HUES64 (cell line): ENCODE data around the gene CLDN2.
"Not testable (repeated sequence)": the region's sequence is repeated elsewhere in the genome, so short reads cannot be mapped to it uniquely, and the experiment has no call there.

Experiments
- H3K27ac ChIP-seq: 2 replicates; pipeline ENCODE4 v1.7.0; 2013; ENCODE audit warnings: low read depth, low read length, inconsistent platforms
- H3K27me3 ChIP-seq: 2 replicates; pipeline ENCODE4 v1.6.1; 2013; ENCODE audit warnings: mild to moderate bottlenecking, low read length; ENCODE audit not compliant: insufficient read depth
- H3K36me3 ChIP-seq: 2 replicates; pipeline ENCODE4 v1.6.1; 2013; ENCODE audit warnings: mild to moderate bottlenecking, low read length; ENCODE audit not compliant: insufficient read depth
- H3K4me1 ChIP-seq: 2 replicates; pipeline ENCODE4 v1.6.1; 2013; ENCODE audit warnings: mild to moderate bottlenecking, low read length, moderate library complexity; ENCODE audit not compliant: insufficient read depth
- H3K4me3 ChIP-seq: 2 replicates; pipeline ENCODE4 v1.5.1; 2013; ENCODE audit warnings: mild to moderate bottlenecking, low read length, moderate library complexity
- H3K9ac ChIP-seq: 2 replicates; pipeline ENCODE4 v1.6.1; 2013; ENCODE audit warnings: mild to moderate bottlenecking, low read depth, low read length
- H3K9me3 ChIP-seq: 2 replicates; pipeline ENCODE4 v1.6.1; 2013; ENCODE audit warnings: low read depth, low read length; ENCODE audit not compliant: insufficient read depth
- WGBS: fragments of 150-250, 120-280 bp; methylation state at CpG from one replicate; pipeline ENCODE4 v1.1.7; 2013; ENCODE audit warnings: missing lambda C conversion rate; 5-methylcytosine and 5-hydroxymethylcytosine counted together

The CLDN2 gene

GRCh38 chrX:106963111-106963510, 42.9 kb downstream of the CLDN2 start:
- H3K4me3 ChIP-seq, result no peak overlapping the region
- no peaks in the 10 kb centered on the region for H3K4me1 ChIP-seq
- no peak overlapping the region for H3K27ac ChIP-seq
- H3K27me3 ChIP-seq, result no peaks in the 10 kb centered on the region
- no peak overlapping the region for H3K9ac ChIP-seq
- peaks cover 3% of the 10 kb centered on the region; the same call in 1 of the 2 replicates for H3K36me3 ChIP-seq
- H3K9me3 ChIP-seq, result no peaks in the 10 kb centered on the region

- Histone ChIP-seq H3K9ac (no peak overlapping the region), H3K27me3 (no peaks in the 10 kb centered on the region), H3K27ac (no peak overlapping the region), H3K4me3 (no peak overlapping the region), H3K9me3 (no peaks in the 10 kb centered on the region), H3K4me1 (no peaks in the 10 kb centered on the region), H3K36me3 (peaks cover 3% of the 10 kb centered on the region; the same call in 1 of the 2 replicates)
- 84% methylated on average over 1 of the region's 1 CpG for WGBS
Measured at GRCh38 chrX:106964290-106964689, 44.1 kb downstream of the CLDN2 start.

- not testable (repeated sequence) for H3K9ac ChIP-seq, H3K4me1 ChIP-seq, H3K4me3 ChIP-seq, H3K27me3 ChIP-seq, H3K36me3 ChIP-seq, H3K27ac ChIP-seq, H3K9me3 ChIP-seq
- WGBS, result 49% methylated on average over 6 of the region's 6 CpGs
Measured at GRCh38 chrX:106966547-106966946, 46.3 kb downstream of the CLDN2 start.

- H3K9ac ChIP-seq, result no peak overlapping the region
- no peaks in the 10 kb centered on the region for H3K9me3 ChIP-seq
- no peak overlapping the region for H3K27ac ChIP-seq
- no peaks in the 10 kb centered on the region for H3K36me3 ChIP-seq
- no peaks in the 10 kb centered on the region for H3K27me3 ChIP-seq
- no peak overlapping the region for H3K4me3 ChIP-seq
- no peaks in the 10 kb centered on the region for H3K4me1 ChIP-seq
Measured at GRCh38 chrX:106972896-106973295, 52.7 kb downstream of the CLDN2 start.

GRCh38 chrX:106973433-106974149, 53.4 kb downstream of the CLDN2 start:
- H3K27me3 ChIP-seq, result no peaks in the 10 kb centered on the region
- H3K9ac ChIP-seq, result no peak overlapping the region
- H3K4me3 ChIP-seq, result no peak overlapping the region
- no peaks in the 10 kb centered on the region for H3K4me1 ChIP-seq
- 88% methylated on average over 5 of the region's 5 CpGs for WGBS
- no peaks in the 10 kb centered on the region for H3K9me3 ChIP-seq
- no peak overlapping the region for H3K27ac ChIP-seq
- no peaks in the 10 kb centered on the region for H3K36me3 ChIP-seq

- H3K36me3 ChIP-seq, result no peaks in the 10 kb centered on the region
- H3K9ac ChIP-seq, result no peak overlapping the region
- H3K4me1 ChIP-seq, result no peaks in the 10 kb centered on the region
- no peaks in the 10 kb centered on the region for H3K27me3 ChIP-seq
- H3K4me3 ChIP-seq, result no peak overlapping the region
- H3K9me3 ChIP-seq, result no peaks in the 10 kb centered on the region
- 96% methylated on average over 3 of the region's 3 CpGs for WGBS
- no peak overlapping the region for H3K27ac ChIP-seq
Measured at GRCh38 chrX:106976416-106976815, 56.2 kb downstream of the CLDN2 start.
